KMS-11 (cell line): ENCODE data around the gene BAIAP2.

Experiments
- H2AFZ ChIP-seq: fragments of 200-600 bp; sonication (generic); 2 replicates; pipeline ENCODE4 v1.6.1; 2016; ENCODE audit warnings: antibody characterized with exemption, mixed run types, low read depth
- H3K27ac ChIP-seq: fragments of 200-600 bp; sonication (generic); 2 replicates; pipeline ENCODE4 v1.6.1; 2016; ENCODE audit warnings: mild to moderate bottlenecking, mixed run types
- H3K27me3 ChIP-seq: fragments of 200-600 bp; sonication (generic); 2 replicates; pipeline ENCODE4 v1.6.1; 2017; ENCODE audit warnings: mild to moderate bottlenecking, low read depth, mixed run types, moderate library complexity; ENCODE audit not compliant: insufficient read depth
- H3K36me3 ChIP-seq: fragments of 200-600 bp; sonication (generic); 2 replicates; pipeline ENCODE4 v1.6.1; 2017; ENCODE audit warnings: mild to moderate bottlenecking, mixed run types; ENCODE audit not compliant: insufficient read depth
- H3K4me1 ChIP-seq: fragments of 200-600 bp; sonication (generic); 2 replicates; pipeline ENCODE4 v1.6.1; 2016; ENCODE audit warnings: mild to moderate bottlenecking, low read depth, mixed run types; ENCODE audit not compliant: poor library complexity, severe bottlenecking
- H3K4me2 ChIP-seq: fragments of 200-600 bp; sonication (generic); 2 replicates; pipeline ENCODE4 v1.7.0; 2016; ENCODE audit warnings: mild to moderate bottlenecking, mixed run types
- H3K4me3 ChIP-seq: fragments of 200-600 bp; sonication (generic); IDR thresholded peaks from 2 replicates; pipeline ENCODE4 v1.6.1; 2017; ENCODE audit warnings: low read depth, low read length, mixed read lengths; ENCODE audit not compliant: insufficient read depth
- H3K79me2 ChIP-seq: fragments of 200-600 bp; sonication (generic); 2 replicates; pipeline ENCODE4 v1.6.1; 2016; ENCODE audit warnings: low read depth, mixed run types; ENCODE audit not compliant: insufficient read depth
- H3K9ac ChIP-seq: fragments of 200-600 bp; sonication (generic); 2 replicates; pipeline ENCODE4 v1.6.1; 2016; ENCODE audit warnings: mild to moderate bottlenecking, mixed run types
- H4K20me1 ChIP-seq: fragments of 200-600 bp; sonication (generic); 2 replicates; pipeline ENCODE4 v1.6.1; 2016; ENCODE audit warnings: mild to moderate bottlenecking, mixed run types; ENCODE audit not compliant: insufficient read depth
- CTCF ChIP-seq: fragments of 200-600 bp; sonication (generic); conservative IDR thresholded peaks from 2 replicates; pipeline ENCODE4 v1.6.1; 2017; ENCODE audit warnings: low read depth, mild to moderate bottlenecking, antibody characterized with exemption, low read length, moderate library complexity, mixed read lengths

BAIAP2 gene

DNA sequence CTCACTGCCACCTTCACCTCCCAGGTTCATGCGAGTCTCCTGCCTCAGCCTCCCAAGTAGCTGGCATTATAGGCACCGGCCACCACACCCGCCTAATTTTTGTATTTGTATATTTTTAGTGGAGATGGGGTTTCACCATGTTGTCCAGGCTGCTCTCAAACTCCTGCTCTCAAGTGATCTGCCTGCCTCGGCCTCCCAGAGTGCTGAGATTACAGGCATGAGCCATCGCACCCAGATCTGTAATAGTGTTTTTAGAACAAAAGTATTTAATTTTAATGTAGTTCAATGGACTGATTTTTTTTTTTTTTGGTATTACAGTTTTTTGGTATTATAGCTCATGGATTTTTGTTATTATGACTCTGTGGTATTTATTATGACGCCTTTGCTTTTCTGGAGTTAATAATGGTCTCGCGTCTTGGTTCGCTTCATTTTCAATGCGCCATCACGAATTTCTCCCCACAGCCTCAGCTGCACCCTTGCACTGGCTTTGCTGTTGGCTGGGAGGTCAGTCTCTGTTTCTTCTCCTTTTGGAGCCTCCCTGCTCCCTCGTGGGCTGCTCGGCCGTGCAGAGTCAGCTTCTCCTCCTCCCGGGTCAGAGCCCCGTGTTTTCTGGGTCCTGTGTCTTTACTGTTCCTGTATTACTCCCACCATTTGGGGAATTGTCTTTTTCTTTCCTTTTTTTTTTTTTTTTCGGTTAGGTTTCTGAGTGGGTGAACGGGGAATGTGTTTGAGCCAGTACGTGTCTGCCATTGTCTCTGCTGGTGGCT, 27.2 kb downstream of the BAIAP2 start:
- TF ChIP-seq CTCF, result no peak
- H3K27me3 ChIP-seq, result peaks cover 98% of the 10 kb centered on the region
- no peaks in the 10 kb centered on the region for H3K36me3 ChIP-seq
- no peaks in the 10 kb centered on the region for H3K4me1 ChIP-seq
- no peaks in the 10 kb centered on the region for H3K79me2 ChIP-seq
- H3K27ac ChIP-seq, result no peak overlapping the region
- H3K4me3 ChIP-seq, result no peak overlapping the region
- H3K9ac ChIP-seq, result no peak overlapping the region
- H4K20me1 ChIP-seq, result no peaks in the 10 kb centered on the region
- H3K4me2 ChIP-seq, result no peak overlapping the region
- no peak overlapping the region for H2AFZ ChIP-seq

GRCh38 chr17:81063106-81064093, 28.4 kb downstream of the BAIAP2 start:
- H3K27ac ChIP-seq, result no peak overlapping the region
- H2AFZ ChIP-seq, result no peak overlapping the region
- no peaks in the 10 kb centered on the region for H3K36me3 ChIP-seq
- no peak overlapping the region for H3K4me3 ChIP-seq
- no peak overlapping the region for H3K9ac ChIP-seq
- H3K4me1 ChIP-seq, result no peaks in the 10 kb centered on the region
- no peak overlapping the region for H3K4me2 ChIP-seq
- peaks cover 96% of the 10 kb centered on the region for H3K27me3 ChIP-seq
- no peaks in the 10 kb centered on the region for H4K20me1 ChIP-seq
- no peak for TF ChIP-seq CTCF
- no peaks in the 10 kb centered on the region for H3K79me2 ChIP-seq

GRCh38 chr17:81064678-81065475, 29.9 kb downstream of the BAIAP2 start:
- Histone ChIP-seq H3K27ac (no peak overlapping the region), H3K79me2 (no peaks in the 10 kb centered on the region), H3K4me1 (no peaks in the 10 kb centered on the region), H3K4me2 (no peak overlapping the region), H3K9ac (no peak overlapping the region), H3K36me3 (no peaks in the 10 kb centered on the region), H2AFZ (no peak overlapping the region), H3K4me3 (no peak overlapping the region), H3K27me3 (peaks cover 96% of the 10 kb centered on the region), H4K20me1 (no peaks in the 10 kb centered on the region)
- no peak for TF ChIP-seq CTCF

GRCh38 chr17:81065500-81065899, 30.5 kb downstream of the BAIAP2 start:
- Histone ChIP-seq H3K36me3 (no peaks in the 10 kb centered on the region), H4K20me1 (no peaks in the 10 kb centered on the region), H2AFZ (no peak overlapping the region), H3K27ac (no peak overlapping the region), H3K4me1 (no peaks in the 10 kb centered on the region), H3K27me3 (peaks cover 96% of the 10 kb centered on the region), H3K4me2 (no peak overlapping the region), H3K4me3 (no peak overlapping the region), H3K9ac (no peak overlapping the region), H3K79me2 (no peaks in the 10 kb centered on the region)
- no peak for TF ChIP-seq CTCF
